NOMO-1 (cell line): Measurements from ENCODE around the gene MEI1.

Experiments
- DNase-seq, 2 experiments: peaks; one replicate each; lab custom pipeline; 2025; ENCODE audit not compliant: unreplicated experiment in 2 of 2; lab: John Stamatoyannopoulos, UW

MEI1 gene

DNA sequence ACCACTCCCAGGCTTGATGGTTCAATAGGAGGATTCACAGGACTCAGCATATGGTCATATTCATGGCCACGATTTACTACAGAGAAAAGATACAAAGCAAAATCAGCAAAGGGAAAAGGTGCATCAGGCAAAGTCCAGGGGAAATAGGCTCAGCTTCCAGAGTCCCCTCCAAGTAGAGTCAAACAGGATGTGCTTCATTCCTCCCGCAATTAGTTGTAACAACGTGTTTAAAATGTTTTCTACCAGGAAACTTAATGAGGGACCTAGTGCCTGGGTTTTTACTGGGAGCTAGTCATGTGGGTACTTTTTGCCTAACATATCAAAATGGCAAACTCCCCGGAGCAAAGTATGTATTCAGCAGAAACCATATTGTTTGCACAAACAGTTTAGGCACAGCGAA, 118.7 kb downstream of the MEI1 start:
- DNase-seq, result no peak

DNA sequence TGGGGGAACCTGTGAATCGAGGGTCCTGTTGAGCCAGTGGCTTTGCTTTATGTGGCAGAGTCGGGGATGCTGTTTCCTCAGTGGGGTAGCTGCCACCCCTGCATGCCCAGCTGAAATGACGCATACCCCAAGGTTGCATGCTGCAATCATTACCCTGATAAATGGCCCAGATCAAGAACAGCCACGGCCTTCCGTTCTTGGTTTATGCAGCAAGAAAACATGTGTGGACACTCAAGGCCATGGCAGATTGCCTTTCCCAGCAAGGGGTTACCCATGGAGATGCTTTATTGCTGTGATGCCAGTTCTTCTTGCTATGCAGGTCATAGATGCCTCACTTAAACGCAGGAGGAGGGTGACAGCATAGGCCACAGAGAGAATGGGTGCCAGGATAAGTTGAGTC, 119.3 kb downstream of the MEI1 start:
- no peak for DNase-seq

- DNase-seq, result no peak
Observed at GRCh38 chr22:41819257-41819656, 120.0 kb downstream of the MEI1 start.

DNA sequence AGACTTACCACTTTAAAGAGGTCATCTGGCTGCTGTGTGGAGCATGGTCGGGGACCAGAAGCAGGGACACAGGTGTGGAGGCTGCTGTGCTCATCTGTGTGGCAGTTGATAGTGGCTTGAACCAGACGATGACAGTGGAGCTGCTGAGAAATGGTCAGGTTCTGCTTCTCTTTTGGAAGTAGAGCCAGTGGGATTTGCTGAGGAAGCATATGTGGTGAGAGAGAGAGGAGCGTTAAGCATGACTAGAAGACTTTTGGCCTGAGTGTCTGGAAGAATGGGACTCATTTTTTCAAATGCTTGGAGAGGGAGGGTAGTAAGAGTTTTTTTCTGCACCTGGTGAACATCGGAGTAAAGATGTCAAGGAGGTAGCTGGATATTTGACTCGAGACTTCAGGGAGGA, 121.1 kb downstream of the MEI1 start:
- DNase-seq, result no peak

- DNase-seq, result no peak
Observed at GRCh38 chr22:41821471-41822316, 122.4 kb downstream of the MEI1 start.

GRCh38 chr22:41822317-41823057, 123.2 kb downstream of the MEI1 start:
- peak in 1 of 2 experiments; percentile 62 for DNase-seq

- no peak for DNase-seq
Observed at GRCh38 chr22:41823797-41824196, 124.5 kb downstream of the MEI1 start.

DNA sequence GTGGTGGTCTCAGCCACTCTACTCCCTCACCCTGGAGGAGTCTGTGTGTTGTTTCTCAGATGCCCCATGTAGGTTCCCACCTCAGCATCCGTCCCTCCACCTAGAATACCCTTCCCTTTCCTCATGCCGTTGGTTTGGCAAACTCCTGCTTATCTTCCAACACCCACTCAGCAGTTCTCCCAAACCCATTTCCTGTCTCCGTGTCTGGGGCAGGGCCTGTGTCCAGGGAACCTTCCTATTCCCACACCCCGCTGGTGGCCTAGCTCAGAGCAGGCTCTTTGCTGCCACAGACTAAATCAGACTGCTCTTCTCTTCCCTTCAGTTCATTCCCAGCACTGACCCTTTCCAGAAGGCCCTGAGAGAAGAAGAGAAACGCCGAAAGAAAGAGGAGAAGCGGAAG, 126.1 kb downstream of the MEI1 start:
- no peak for DNase-seq

DNA sequence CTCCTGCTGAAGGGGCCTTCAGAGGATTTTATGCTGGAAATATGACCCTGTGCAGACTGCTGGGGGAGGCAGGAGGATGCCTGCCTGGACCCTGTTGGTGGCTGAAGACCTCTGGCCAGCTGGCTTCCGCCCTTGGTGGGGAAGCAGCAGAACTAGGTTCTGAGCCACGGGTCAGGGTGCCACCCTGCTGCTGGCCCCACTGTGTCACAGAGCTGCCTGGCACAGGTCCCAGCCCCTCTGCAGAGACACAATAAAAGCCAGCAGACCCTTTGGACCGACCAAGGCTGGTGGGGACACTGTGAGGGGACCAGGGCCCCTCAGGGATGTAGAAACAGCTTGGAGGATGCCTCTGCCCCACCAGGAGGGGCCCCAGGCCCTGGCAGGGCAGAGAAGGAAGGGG, 126.7 kb downstream of the MEI1 start:
- no peak for DNase-seq

DNA sequence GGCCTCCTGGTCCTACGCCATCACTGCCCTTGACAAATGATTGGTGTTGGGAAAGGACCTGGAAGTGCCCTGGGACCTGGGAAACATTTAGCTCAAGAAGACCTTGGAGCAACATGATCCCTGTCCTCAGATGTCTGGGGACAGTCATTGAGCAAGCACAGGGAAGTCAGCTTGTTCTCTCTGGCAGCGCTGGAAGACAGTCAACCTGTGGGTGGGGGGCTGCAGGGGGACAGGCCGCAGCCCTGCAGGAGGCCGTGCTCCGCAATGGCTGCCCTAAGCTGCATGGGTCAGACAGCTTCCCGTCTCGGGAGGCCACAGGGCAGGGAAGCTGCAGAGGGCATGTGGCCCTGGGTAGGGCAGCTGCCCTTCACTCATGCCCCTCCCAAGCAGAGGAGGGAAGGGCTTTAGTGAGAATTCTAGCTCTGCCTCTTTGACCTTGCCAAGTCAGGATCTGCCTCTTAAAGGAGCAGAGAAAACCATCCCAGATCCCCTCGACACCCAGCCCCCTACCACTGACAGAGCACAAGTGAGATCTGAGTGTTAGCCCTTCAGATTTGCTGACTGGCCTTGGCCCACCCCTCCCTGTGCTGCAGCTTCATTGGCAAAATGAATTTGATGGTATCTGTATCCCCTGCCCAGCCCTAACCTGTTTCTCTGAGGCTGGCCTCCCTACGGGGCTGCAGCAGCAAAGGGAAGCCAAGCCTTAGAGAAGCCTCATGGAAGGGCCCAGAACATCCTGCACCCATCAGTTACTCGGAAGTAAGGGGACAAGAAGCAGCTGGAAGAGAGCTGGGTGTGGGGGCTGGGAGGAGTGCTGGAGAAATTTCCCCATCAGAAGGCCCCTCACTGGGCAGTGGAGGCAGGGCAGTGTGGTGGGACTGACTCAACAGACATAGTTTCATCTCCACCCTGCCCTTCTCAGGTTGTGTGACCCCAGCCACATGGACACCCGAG, 127.4 kb downstream of the MEI1 start:
- no peak for DNase-seq

- DNase-seq, result no peak
Observed at GRCh38 chr22:41827671-41828070, 128.4 kb downstream of the MEI1 start.

DNA sequence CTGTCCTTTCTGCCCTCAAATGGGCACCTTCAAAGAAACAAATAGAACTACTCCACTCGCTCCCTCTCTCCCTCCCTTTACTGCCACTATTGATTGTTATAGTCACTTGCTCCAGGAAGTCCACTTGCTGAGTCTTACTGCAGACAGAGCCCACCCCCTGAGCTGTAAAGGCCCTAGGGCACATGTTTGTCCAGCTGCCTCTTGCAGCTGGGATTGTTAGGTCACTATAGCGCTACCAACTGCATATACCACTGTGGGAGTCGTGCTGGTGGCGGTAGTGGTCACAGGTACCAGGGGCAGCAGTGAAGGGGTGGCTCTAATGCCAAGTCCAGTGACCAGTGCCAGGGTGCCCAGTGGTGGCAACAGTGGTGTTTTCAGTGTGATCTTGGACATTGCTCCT, 129.2 kb downstream of the MEI1 start:
- DNase-seq, result no peak

- no peak for DNase-seq
Observed at GRCh38 chr22:41830174-41830573, 130.9 kb downstream of the MEI1 start.

- peak; percentile 54 to 72 for DNase-seq
Observed at GRCh38 chr22:41831383-41831782, 132.1 kb downstream of the MEI1 start.

DNA sequence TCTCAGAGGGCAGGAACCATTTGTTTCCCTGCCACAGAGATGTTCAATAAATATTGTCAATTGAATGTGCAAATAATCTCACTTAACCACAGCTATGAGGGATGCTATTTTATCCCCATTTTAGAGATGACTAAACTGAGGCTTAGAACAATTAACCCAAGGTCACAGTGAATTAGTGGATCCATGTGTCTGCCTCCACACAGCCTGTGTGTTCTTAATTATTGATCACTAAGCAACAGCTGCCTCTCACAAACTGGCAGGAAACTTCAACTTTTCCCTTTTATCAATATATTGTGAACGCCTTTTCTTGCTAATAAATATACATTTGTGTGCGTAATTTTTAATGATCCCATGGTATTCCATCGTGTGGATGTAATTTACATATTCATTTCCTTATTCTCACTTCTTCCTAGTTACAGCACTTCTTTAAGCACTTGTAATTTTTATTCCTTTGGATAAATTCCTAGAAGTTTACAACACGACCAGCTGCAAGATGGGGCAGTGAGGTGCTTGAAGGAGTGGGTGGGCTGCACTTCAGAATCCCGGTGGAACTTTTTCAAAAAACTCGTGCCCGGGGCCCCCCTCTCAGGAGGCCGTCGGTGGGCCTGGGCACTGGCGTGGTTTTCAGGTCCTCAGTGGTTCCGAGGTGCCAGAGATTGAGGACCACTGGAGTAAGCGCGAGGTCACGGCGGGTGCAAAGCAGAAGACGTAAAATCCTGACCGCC, 132.7 kb downstream of the MEI1 start:
- DNase-seq, result peak in 1 of 2 experiments; percentile 32

GRCh38 chr22:41832553-41833368, 133.5 kb downstream of the MEI1 start, which contains the start of gene SREBF2:
Gene SREBF2 (plus strand): TSS chr22:41833105. CDS start chr22:41833271, 166 bp downstream.
- DNase-seq, result peak; percentile 98

- peak in 1 of 2 experiments; percentile 10 for DNase-seq
Observed at GRCh38 chr22:41833369-41834004, 134.2 kb downstream of the MEI1 start.

GRCh38 chr22:41834005-41834944, 135.0 kb downstream of the MEI1 start:
- peak in 1 of 2 experiments; percentile 38 for DNase-seq
